Trophoblast cell (in vitro differentiated cells and primary cell): ENCODE measurements around the gene UBA3.

Experiments
- DNase-seq, 2 donors: peaks; one replicate each; pipeline ENCODE4 v3.0.0-alpha.2; 2016
- H2AFZ ChIP-seq: 2 replicates; pipeline ENCODE4 v1.6.1; 2013; ENCODE audit warnings: low read length, moderate library complexity, mild to moderate bottlenecking; ENCODE audit not compliant: insufficient read depth, poor library complexity
- H2AK5ac ChIP-seq: 2 replicates; pipeline ENCODE4 v1.6.1; 2013; ENCODE audit warnings: mild to moderate bottlenecking, low read length
- H2BK120ac ChIP-seq: 2 replicates; pipeline ENCODE4 v1.6.1; 2013; ENCODE audit warnings: low read length, mild to moderate bottlenecking, moderate library complexity; ENCODE audit not compliant: insufficient read depth, poor library complexity
- H2BK12ac ChIP-seq: 2 replicates; pipeline ENCODE4 v1.6.1; 2013; ENCODE audit warnings: mild to moderate bottlenecking, low read length, moderate library complexity
- H2BK5ac ChIP-seq: 2 replicates; pipeline ENCODE4 v1.6.1; 2013; ENCODE audit warnings: low read length, low read depth, moderate library complexity, mild to moderate bottlenecking; ENCODE audit not compliant: poor library complexity
- H3K14ac ChIP-seq: 2 replicates; pipeline ENCODE4 v1.6.1; 2013; ENCODE audit warnings: mild to moderate bottlenecking, low read length
- H3K18ac ChIP-seq: 2 replicates; pipeline ENCODE4 v1.6.1; 2013; ENCODE audit warnings: mild to moderate bottlenecking, low read length
- H3K23ac ChIP-seq: 2 replicates; pipeline ENCODE4 v1.6.1; 2013; ENCODE audit warnings: low read length
- H3K27ac ChIP-seq: 2 replicates; pipeline ENCODE4 v1.5.1; 2013; ENCODE audit warnings: low read depth, mild to moderate bottlenecking, inconsistent platforms, low read length, moderate library complexity
- H3K27me3 ChIP-seq: 2 replicates; pipeline ENCODE4 v1.6.1; 2013; ENCODE audit warnings: inconsistent platforms, mild to moderate bottlenecking, low read length, moderate library complexity; ENCODE audit not compliant: insufficient read depth
- H3K36me3 ChIP-seq, 2 experiments: 1 replicate in 1 of 2; 2 replicates in 1 of 2; pipeline ENCODE4 v1.6.1; 2013; ENCODE audit warnings: low read length in 2 of 2, mild to moderate bottlenecking in 2 of 2, moderate library complexity in 1 of 2; ENCODE audit not compliant: insufficient read depth in 2 of 2, control insufficient read depth in 1 of 2
- H3K4ac ChIP-seq: 2 replicates; pipeline ENCODE4 v1.6.1; 2013; ENCODE audit warnings: low read depth, mild to moderate bottlenecking, low read length, moderate library complexity
- H3K4me1 ChIP-seq, 2 experiments: 1 replicate in 1 of 2; 2 replicates in 1 of 2; pipeline ENCODE4 v1.6.1; 2013; ENCODE audit warnings: low read length in 2 of 2, mild to moderate bottlenecking in 2 of 2, moderate library complexity in 1 of 2; ENCODE audit not compliant: insufficient read depth in 2 of 2, control insufficient read depth in 1 of 2
- H3K4me2 ChIP-seq: 2 replicates; pipeline ENCODE4 v1.6.1; 2013; ENCODE audit warnings: inconsistent platforms, mild to moderate bottlenecking, low read length, moderate library complexity
- H3K4me3 ChIP-seq: 2 replicates; pipeline ENCODE4 v1.5.1; 2013; ENCODE audit warnings: mild to moderate bottlenecking, low read depth, low read length, inconsistent platforms
- H3K79me1 ChIP-seq: one replicate; pipeline ENCODE4 v1.6.1; 2013; ENCODE audit warnings: low read length
- H3K79me2 ChIP-seq: 2 replicates; pipeline ENCODE4 v1.6.1; 2013; ENCODE audit warnings: low read length, mild to moderate bottlenecking; ENCODE audit not compliant: control insufficient read depth, insufficient read depth, poor library complexity
- H3K9ac ChIP-seq: 2 replicates; pipeline ENCODE4 v1.6.1; 2013; ENCODE audit warnings: mild to moderate bottlenecking, low read length
- H3K9me3 ChIP-seq: 2 replicates; pipeline ENCODE4 v1.6.1; 2013; ENCODE audit warnings: low read depth, mild to moderate bottlenecking, control low read depth, inconsistent platforms, low read length; ENCODE audit not compliant: insufficient read depth
- H4K12ac ChIP-seq: 2 replicates; pipeline ENCODE4 v1.6.1; 2013; ENCODE audit warnings: low read depth, mild to moderate bottlenecking, low read length, moderate library complexity
- H4K8ac ChIP-seq: 2 replicates; pipeline ENCODE4 v1.6.1; 2013; ENCODE audit warnings: low read depth, mild to moderate bottlenecking, low read length, moderate library complexity
- H4K91ac ChIP-seq: one replicate; pipeline ENCODE4 v1.6.1; 2013; ENCODE audit warnings: low read depth, mild to moderate bottlenecking, low read length, moderate library complexity
- WGBS: extraction: QIAGEN DNeasy Blood & Tissue Kit; methylation state at CpG from one replicate; pipeline ENCODE4 v1.1.7; 2013; ENCODE audit warnings: missing lambda C conversion rate; ENCODE audit not compliant: insufficient read length, insufficient coverage; ENCODE audit errors: extremely low coverage; 5-methylcytosine and 5-hydroxymethylcytosine counted together

The UBA3 gene

DNA sequence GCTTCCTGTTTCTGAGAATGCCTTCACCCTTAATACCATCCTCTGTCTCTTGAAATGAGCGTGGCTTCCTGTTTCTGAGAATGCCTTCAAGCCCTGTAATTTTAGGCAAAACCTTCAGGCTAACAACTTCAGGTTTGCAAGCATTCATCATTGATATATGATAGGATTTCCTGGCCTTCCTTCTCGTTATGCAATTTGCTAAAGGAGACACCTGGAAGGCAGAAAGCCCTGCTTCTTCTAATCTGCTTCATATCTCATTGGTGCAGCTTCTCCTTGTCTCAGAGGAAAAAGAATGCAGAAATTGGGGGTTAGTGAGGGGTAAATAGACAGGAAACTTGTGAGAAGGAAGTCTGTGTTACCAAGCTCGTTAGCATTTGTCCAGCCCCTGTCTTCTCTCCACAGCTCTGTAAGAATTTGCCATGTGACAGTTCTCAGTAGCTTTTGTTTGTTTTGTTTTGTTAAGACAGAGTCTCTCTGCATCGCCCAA, 11.9 kb upstream of the UBA3 start:
- no peak overlapping the region for H3K14ac ChIP-seq
- H4K8ac ChIP-seq, result no peak overlapping the region
- H3K4me3 ChIP-seq, result no peak overlapping the region
- no peaks in the 10 kb centered on the region for H3K79me2 ChIP-seq
- H3K27ac ChIP-seq, result peak overlapping the region; percentile 24
- H2BK120ac ChIP-seq, result no peak overlapping the region
- H3K23ac ChIP-seq, result no peak overlapping the region
- no peaks in the 10 kb centered on the region for H3K27me3 ChIP-seq
- H3K79me1 ChIP-seq, result peaks cover under 1% of the 10 kb centered on the region
- no peak overlapping the region for H4K91ac ChIP-seq
- no CpG with 5 or more reads among the region's 4 CpGs for WGBS
- no peak overlapping the region for H2BK5ac ChIP-seq
- no peaks in the 10 kb centered on the region for H3K9me3 ChIP-seq
- H3K4me2 ChIP-seq, result peak overlapping the region; percentile 29
- no peak overlapping the region for H4K12ac ChIP-seq
- H3K4ac ChIP-seq, result no peak overlapping the region
- H3K9ac ChIP-seq, result no peak overlapping the region
- H3K36me3 ChIP-seq, result no peaks in the 10 kb centered on the region
- no peak overlapping the region for H2AFZ ChIP-seq
- H3K18ac ChIP-seq, result no peak overlapping the region
- DNase-seq, result peak in 1 of 2 donors; percentile 85
- no peak overlapping the region for H2AK5ac ChIP-seq
- peaks cover 8 to 18% of the 10 kb centered on the region in 2 experiments for H3K4me1 ChIP-seq
- H2BK12ac ChIP-seq, result no peak overlapping the region

GRCh38 chr3:69091389-69092029, 11.3 kb upstream of the UBA3 start:
- H3K79me2 ChIP-seq, result no peaks in the 10 kb centered on the region
- H3K4me3 ChIP-seq, result no peak overlapping the region
- H3K23ac ChIP-seq, result no peak overlapping the region
- no peak overlapping the region for H3K9ac ChIP-seq
- no peaks in the 10 kb centered on the region for H3K9me3 ChIP-seq
- no peak overlapping the region for H3K18ac ChIP-seq
- H3K4ac ChIP-seq, result no peak overlapping the region
- peak overlapping the region; percentile 12 for H4K91ac ChIP-seq
- no CpG with 5 or more reads among the region's 5 CpGs for whole genome bisulfite sequencing
- no peaks in the 10 kb centered on the region for H3K27me3 ChIP-seq
- no peak overlapping the region for H4K8ac ChIP-seq
- H3K79me1 ChIP-seq, result peaks cover 3% of the 10 kb centered on the region
- peaks cover 10 to 20% of the 10 kb centered on the region in 2 experiments for H3K4me1 ChIP-seq
- DNase-seq, result no peak
- H3K27ac ChIP-seq, result peak overlapping the region; percentile 24
- peak overlapping the region; percentile 77 for H2AK5ac ChIP-seq
- no peak overlapping the region for H2AFZ ChIP-seq
- no peak overlapping the region for H2BK120ac ChIP-seq
- peak overlapping the region; percentile 90 for H2BK12ac ChIP-seq
- H3K36me3 ChIP-seq, result no peaks in the 10 kb centered on the region
- H2BK5ac ChIP-seq, result peak overlapping the region; percentile 52
- no peak overlapping the region for H4K12ac ChIP-seq
- H3K14ac ChIP-seq, result peak overlapping the region; percentile 48
- no peak overlapping the region for H3K4me2 ChIP-seq

- H3K4ac ChIP-seq, result no peak overlapping the region
- no peak overlapping the region for H2BK5ac ChIP-seq
- no peak overlapping the region for H3K14ac ChIP-seq
- no peak overlapping the region for H4K12ac ChIP-seq
- H2AFZ ChIP-seq, result no peak overlapping the region
- no peak overlapping the region for H2BK12ac ChIP-seq
- no peak overlapping the region for H2BK120ac ChIP-seq
- H4K91ac ChIP-seq, result no peak overlapping the region
- H3K79me1 ChIP-seq, result peaks cover 11% of the 10 kb centered on the region
- no peak overlapping the region for H3K9ac ChIP-seq
- no peak overlapping the region for H3K4me3 ChIP-seq
- no peak overlapping the region for H3K4me2 ChIP-seq
- peaks cover 5% of the 10 kb centered on the region for H3K79me2 ChIP-seq
- no peak overlapping the region for H3K23ac ChIP-seq
- H4K8ac ChIP-seq, result no peak overlapping the region
- H3K18ac ChIP-seq, result no peak overlapping the region
- no peaks in the 10 kb centered on the region for H3K27me3 ChIP-seq
- H3K4me1 ChIP-seq, result peaks cover 12 to 27% of the 10 kb centered on the region in 2 experiments
- H3K9me3 ChIP-seq, result no peaks in the 10 kb centered on the region
- H3K27ac ChIP-seq, result peak overlapping the region; percentile 22
- H3K36me3 ChIP-seq, result no peaks in the 10 kb centered on the region
- no CpG with 5 or more reads among the region's 3 CpGs for WGBS
- H2AK5ac ChIP-seq, result no peak overlapping the region
- DNase-seq, result peak; percentile 48 to 92
These were observed 9.9 kb upstream of the UBA3 start for GRCh38 chr3:69090021-69090420.

DNA sequence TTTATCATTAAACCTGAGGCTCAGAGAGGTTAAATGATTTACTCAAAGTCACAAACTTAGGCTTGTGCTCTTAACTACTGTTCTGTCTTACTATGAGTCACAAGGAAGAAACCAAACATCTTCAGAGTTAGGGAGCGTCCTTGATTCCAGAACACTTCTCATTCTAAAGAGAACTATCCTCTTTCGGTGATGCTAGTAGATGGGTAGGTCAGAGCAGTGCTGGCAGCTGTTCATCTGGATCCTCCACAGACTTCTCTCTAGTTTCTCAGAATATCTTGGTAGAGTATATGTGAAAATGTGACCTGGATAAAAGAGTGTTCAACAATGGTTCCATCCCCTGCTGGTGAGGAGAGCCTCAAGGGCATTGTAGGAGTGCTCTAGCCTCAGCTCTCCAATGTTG, 7.9 kb upstream of the UBA3 start:
- peaks cover 12 to 32% of the 10 kb centered on the region in 2 experiments for H3K4me1 ChIP-seq
- no CpG with 5 or more reads among the region's 2 CpGs for WGBS

More for the DNA sequence above, 7.9 kb upstream of the UBA3 start:
- Histone ChIP-seq H3K18ac (peak overlapping the region; percentile 8), H3K4ac (no peak overlapping the region), H3K79me2 (peaks cover 6% of the 10 kb centered on the region), H3K27me3 (no peaks in the 10 kb centered on the region), H2AFZ (no peak overlapping the region), H3K23ac (no peak overlapping the region), H4K8ac (no peak overlapping the region), H3K27ac (no peak overlapping the region), H4K91ac (no peak overlapping the region), H3K9me3 (no peaks in the 10 kb centered on the region), H2AK5ac (no peak overlapping the region), H3K14ac (no peak overlapping the region), H3K9ac (no peak overlapping the region), H3K4me3 (no peak overlapping the region), H3K79me1 (peaks cover 16% of the 10 kb centered on the region), H2BK5ac (no peak overlapping the region), H3K4me2 (no peak overlapping the region), H4K12ac (no peak overlapping the region), H2BK12ac (no peak overlapping the region), H2BK120ac (no peak overlapping the region), H3K36me3 (no peaks in the 10 kb centered on the region)
- DNase-seq, result peak in 1 of 2 donors; percentile 55
